Measurements from ENCODE around the gene ELMO1. TPM values are rescaled to one million over a fixed set of nuclear protein-coding genes. Genes with fewer than 3 reads are reported as not detected.

Gene ELMO1
- total RNA-seq, 1 experiment from 2014 or later, result 0.95 TPM

DNA sequence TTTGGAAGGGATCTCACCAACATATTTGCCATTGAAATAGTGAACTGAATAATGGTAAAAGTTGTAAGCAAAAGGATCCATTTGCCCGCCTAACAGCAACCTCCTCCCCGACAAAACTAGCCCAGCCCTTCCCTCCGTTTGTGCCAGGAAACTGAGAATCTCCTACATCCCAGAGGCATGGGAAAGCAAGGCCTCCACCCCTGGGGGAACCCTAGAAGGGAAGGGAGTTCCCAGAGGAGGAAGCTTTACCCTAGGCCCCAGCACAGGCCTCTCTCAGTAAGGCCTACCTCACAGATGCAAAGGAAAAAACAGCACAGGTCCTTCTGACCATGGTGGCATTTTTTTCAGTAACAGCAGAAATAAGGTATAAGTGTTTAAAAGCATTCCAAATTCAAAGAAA lies 229.7 kb downstream of the ELMO1 start:
- in situ Hi-C loops (cut with HindIII; ENCODE audit: low sequenced_read_pairs), result no loop called here
- no peak for DNase-seq (ENCODE audit: low spot score)

DNA sequence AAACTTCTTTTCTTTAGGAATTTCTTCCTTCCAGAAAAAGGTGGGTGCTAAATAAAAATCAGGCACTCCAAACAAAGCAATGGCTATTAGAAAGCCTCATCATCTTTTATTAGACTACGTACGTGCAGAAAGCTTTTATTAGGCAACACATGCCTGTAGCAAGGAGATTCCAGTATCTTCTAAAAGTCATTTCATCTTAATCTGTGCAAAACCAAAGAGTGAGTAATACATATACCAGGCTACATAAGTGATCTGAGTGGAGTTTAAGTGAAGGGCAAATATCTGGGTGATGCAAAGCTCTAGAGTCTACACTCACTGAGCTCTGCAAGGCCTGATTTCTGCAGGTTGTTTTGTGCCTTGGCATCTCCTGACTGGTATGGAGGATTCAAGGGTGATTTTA lies 231.7 kb downstream of the ELMO1 start:
- DNase-seq (ENCODE audit: low spot score), result no peak
- in situ Hi-C loops (cut with HindIII; ENCODE audit: low sequenced_read_pairs), result no loop called here

- in situ Hi-C loops (cut with HindIII; ENCODE audit: low sequenced_read_pairs), result no loop called here
- no peak for DNase-seq (ENCODE audit: low spot score)
Observed at GRCh38 chr7:37216156-37216852, 232.4 kb downstream of the ELMO1 start.

- in situ Hi-C loops (cut with HindIII; ENCODE audit: low sequenced_read_pairs), result no loop called here
- no peak for DNase-seq (ENCODE audit: low spot score)
Observed at GRCh38 chr7:37215290-37215923, 233.3 kb downstream of the ELMO1 start.

- no peak for DNase-seq (ENCODE audit: low spot score)
- in situ Hi-C loops (cut with HindIII; ENCODE audit: low sequenced_read_pairs), result no loop called here
Observed at GRCh38 chr7:37212556-37212955, 236.1 kb downstream of the ELMO1 start.

DNA sequence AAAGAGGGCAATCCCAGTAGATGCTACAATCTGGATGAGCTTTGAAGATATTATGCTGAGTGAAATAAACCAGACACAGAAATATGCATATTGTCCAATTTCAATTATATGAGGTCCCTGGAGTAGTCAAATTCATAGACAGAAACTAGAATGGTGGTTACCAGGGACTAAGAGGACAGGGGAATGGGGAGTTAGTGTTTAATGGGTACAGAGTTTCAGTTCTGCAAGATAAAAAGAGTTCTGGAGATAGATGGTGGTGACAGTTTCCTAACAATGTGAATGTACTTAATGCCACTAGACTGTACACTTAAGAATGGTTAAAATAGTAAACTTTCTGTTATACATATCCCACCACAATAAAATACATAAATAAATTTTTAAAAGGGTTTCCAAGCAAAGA lies 236.6 kb downstream of the ELMO1 start:
- in situ Hi-C loops (cut with HindIII; ENCODE audit: low sequenced_read_pairs), result no loop called here
- no peak for DNase-seq (ENCODE audit: low spot score)

- in situ Hi-C loops (cut with HindIII; ENCODE audit: low sequenced_read_pairs), result no loop called here
- no peak for DNase-seq (ENCODE audit: low spot score)
Observed at GRCh38 chr7:37211097-37211880, 237.4 kb downstream of the ELMO1 start.

DNA sequence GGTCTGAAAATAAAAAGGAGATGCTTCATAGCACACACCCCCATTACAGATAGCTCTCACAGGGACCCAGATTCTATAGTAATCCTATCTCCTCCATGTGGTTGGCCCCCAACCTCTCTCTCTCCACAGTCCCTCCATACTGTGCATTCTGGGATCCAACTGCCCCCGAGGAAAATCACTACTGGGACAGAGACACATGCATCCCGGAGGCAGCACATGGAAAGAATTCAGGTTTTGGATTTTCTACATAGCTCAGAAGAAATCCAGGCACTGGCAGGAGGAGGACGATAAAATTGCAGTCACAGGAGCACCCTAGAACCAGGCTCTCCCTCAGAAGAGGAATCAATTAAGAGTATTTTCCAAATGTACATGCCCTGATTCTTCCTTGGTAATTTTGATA lies 239.5 kb downstream of the ELMO1 start:
- no peak for DNase-seq (ENCODE audit: low spot score)
- in situ Hi-C loops (cut with HindIII; ENCODE audit: low sequenced_read_pairs), result no loop called here

DNA sequence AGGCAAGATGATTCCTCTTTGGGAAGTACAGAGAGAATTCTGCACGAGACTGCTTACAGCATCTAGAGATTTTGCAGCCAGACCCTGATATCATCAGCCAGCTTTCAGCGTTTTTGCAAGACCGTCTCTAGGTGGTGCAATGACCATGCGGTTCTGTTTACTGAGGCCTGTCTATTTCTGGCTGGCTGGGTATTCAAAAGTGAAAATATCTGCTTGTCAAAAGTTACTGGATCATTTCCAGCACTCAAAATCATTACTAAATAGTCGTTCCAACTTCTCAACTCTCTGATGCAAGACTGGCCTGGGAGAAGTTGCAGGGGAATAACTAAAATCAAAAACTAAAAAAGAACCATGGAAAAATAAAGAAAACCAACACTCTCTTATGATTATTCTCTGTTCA lies 240.1 kb downstream of the ELMO1 start:
- in situ Hi-C loops (cut with HindIII; ENCODE audit: low sequenced_read_pairs), result no loop called here
- peak; percentile 64 for DNase-seq (ENCODE audit: low spot score)

GRCh38 chr7:37206192-37206591 lies 242.5 kb downstream of the ELMO1 start:
- in situ Hi-C loops (cut with HindIII; ENCODE audit: low sequenced_read_pairs), result no loop called here

DNA sequence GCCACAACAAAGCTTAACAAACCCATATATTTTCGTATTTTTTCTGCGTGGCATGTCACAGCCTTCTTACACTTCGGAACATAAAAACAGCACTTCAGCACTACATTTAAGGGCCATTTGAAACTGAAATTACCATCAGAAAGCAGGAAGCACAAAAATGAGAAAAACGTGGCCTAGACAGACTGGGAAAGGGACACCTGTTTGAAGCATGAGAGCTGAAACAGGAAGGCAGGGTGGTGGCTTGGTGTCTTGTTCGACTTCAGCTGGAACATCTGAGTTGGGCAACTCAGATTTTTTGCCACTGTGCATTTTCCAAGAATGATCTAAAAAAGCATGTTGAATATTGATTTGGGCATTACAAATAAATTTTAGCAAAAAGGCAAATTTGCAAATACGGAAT lies 243.2 kb downstream of the ELMO1 start:
- in situ Hi-C loops (cut with HindIII; ENCODE audit: low sequenced_read_pairs), result no loop called here
- no peak for DNase-seq (ENCODE audit: low spot score)

More at GRCh38 chr7:37206192-37206591, 242.5 kb downstream of the ELMO1 start:
- DNase-seq (ENCODE audit: low spot score), result no peak

DNA sequence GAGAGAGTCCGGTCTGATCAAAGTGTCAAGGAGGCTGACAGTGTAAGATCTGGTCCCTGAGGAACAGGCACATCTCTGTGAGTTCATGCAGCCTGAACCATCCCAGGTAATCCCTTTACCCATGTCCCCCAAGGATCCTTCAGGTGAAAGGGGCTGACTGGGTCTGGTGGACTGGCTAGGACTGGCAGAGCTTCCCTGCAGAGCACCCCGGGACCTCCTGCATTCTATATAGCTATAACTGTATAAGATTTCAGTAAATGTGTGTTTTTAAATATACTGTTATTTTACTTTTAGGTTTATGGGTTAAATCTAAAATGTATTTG lies 246.8 kb downstream of the ELMO1 start:
- in situ Hi-C loops (cut with HindIII; ENCODE audit: low sequenced_read_pairs), result no loop called here
- DNase-seq (ENCODE audit: low spot score), result no peak

GRCh38 chr7:37201003-37201875 lies 247.4 kb downstream of the ELMO1 start:
- in situ Hi-C loops (cut with HindIII; ENCODE audit: low sequenced_read_pairs), result no loop called here
- peak; percentile 87 for DNase-seq (ENCODE audit: low spot score)

DNA sequence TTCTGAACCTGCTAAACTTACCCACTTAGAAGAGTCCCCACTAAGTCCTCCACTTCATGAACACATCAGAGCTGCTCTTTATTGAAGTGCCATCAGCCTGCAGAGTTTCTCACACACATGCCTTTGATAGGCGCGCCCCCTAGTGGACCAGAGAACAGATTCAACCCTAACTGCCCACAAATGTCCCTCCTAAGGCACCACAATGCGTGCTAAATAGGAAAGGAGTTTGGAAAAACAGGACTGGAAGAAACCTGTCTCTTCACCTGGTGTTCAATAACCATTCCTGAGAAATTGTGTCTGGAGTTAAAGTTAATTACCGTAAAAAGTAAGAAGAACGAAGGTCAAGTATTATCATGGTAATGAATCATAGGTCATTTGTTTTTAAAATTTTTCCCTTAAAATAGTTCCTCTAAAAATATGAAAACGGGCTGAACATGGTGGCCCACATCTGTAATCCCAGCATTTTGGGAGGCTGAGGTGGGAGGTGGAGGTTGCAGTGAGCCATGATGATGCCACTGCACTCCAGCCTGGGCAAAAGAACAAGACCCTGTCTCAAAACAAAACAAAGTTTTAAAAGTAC lies 249.7 kb downstream of the ELMO1 start:
- peak; percentile 90 for DNase-seq (ENCODE audit: low spot score)
- in situ Hi-C loops (cut with HindIII; ENCODE audit: low sequenced_read_pairs), result no loop called here

DNA sequence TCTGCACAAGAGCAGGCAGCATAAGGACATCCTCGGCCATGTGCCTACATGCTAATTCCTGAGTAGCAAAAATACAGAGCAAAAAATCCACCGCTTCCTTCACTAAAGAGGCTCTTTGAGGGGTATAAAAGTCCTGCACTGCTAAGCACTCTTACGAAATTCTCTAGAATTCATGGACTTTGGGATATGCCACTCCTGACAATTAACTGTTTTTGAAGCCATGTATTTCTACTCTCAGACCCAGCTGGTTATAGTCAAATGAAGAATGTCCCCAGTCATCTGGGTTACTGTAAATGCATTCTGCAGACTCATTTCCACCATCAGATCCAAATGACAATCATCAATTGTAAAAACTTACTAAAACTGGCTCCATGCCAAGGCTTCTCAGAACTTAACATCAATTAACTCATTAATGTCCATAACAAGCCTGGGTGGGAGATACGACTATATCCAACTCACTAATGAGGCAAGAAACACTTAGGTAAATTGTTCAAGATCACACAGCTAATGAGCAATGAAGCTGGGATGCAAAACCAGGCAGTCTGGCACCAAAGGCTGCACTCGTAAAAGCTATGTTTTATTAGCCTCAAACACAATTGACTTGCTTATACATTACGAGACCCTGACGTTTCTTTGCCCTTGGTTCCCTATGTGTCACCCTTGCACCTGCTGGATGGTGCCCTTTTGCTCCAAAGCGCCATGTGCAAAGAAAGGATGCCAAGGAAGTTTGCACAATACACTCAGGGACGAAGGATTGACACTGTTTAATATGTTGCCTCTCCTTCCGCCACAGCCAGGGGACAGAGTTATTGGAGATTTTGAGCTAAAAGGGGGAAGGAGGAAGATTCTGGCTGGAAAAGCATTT lies 250.4 kb downstream of the ELMO1 start:
- no peak for DNase-seq (ENCODE audit: low spot score)
- in situ Hi-C loops (cut with HindIII; ENCODE audit: low sequenced_read_pairs), result no loop called here

DNA sequence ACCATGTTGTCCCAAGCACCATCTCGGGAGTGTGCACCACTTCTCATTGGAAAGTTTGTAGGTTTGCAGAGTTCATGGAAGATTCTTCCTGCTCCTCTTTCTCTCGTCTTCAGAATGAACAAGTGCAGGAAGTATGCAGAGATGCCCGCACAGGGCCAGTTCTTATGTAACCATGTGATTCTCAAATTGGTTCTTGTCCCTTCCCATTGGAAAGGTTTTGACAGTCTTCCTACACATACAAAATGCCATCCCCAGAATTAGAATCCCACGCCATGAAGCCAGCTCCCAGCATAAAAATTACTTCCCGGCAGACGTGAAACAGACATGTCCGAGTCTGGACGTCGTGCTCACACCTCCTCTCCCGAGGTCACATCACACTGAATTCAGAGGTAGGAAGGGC lies 251.6 kb downstream of the ELMO1 start:
- in situ Hi-C loops (cut with HindIII; ENCODE audit: low sequenced_read_pairs), result no loop called here
- DNase-seq (ENCODE audit: low spot score), result no peak

DNA sequence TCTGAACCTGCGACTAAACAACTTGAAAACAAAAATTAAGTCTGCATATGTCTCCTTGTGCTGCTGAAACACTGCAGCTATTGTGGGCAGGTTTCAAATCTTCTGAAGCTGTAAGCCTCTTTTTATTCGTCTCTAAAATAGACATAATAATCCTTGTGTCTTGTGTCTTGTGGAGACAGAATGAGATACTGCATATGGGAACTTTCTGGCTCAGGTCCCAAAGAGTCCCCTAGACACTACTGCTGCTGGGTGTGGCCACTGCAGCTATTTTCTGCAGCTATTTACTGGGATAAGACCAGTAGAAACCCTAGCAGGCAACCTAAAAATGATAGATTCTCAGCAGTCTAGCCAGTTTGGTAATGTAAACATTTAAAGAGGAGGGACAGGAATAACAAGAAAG lies 252.0 kb downstream of the ELMO1 start:
- in situ Hi-C loops (cut with HindIII; ENCODE audit: low sequenced_read_pairs), result no loop called here
- DNase-seq (ENCODE audit: low spot score), result no peak

DNA sequence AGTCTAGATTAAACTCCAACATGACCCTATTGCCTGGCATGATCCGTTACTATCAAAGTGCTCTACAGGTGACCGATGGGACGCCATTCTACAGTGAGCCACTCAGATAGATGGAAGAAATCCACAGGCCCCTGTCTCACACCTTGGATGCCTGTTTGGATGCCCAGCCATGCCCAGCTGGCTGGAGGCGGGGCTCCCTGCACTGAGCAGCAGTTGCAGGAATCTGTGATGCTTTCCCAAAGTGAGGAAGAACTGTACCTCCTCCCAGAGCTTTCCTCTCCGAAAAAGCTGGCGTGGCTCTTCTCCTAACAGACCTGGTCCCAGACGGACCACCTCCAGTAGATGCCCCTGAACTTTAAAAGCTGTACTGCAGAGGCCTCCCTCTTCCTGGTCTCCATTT lies 253.3 kb downstream of the ELMO1 start:
- no peak for DNase-seq (ENCODE audit: low spot score)
- in situ Hi-C loops (cut with HindIII; ENCODE audit: low sequenced_read_pairs), result no loop called here

Data from G401 (cell line).